Measurements from ENCODE around the gene RECQL5. TPM values are rescaled to one million over a fixed set of nuclear protein-coding genes. Genes with fewer than 3 reads are reported as not detected.

Gene RECQL5
- total and polyA plus RNA-seq, 7 donors = 5.1 to 30.1 (median 11.1) TPM

DNA sequence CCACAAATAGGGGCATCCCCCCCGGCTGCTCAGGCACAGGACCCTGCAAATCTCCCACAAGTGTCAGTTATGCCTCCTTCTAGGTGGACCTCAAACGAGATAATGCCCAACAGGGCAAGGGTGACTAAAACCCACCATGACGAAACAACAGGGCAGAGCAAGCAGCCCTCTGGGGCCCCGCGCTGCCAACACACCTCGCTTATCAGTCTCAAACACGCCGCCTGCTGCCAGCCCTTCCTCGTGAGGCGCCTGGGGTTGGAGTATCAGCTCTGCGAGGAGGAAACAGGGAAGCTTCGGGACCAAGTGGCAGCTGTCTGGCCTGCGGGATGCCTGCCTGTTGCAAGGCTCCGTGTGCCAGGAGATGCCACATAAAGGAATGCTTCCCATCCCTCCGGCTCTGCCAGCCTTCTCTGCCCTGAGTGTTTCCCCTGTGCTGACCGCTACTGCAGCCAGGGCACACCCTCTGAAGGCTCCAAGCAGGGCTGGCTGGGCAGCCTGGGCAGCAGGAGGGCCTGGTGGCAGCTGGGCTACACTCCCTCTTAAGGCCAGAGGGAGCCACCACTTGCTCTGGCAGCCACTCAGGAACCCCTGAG lies 31.2 kb downstream of the RECQL5 start:
- H3K27me3 ChIP-seq = no peaks in the 10 kb centered on the region
- no peak for DNase-seq
- H3K27ac ChIP-seq = peak overlapping the region in 3 of 4 donors; percentile 14 to 83 (median 82)
- peak overlapping the region in 3 of 4 donors; percentile 3 to 35 (median 5) for H3K4me3 ChIP-seq
- no peak for TF ChIP-seq EP300 (IDR thresholded peaks at IDR 0.05)
- TF ChIP-seq, protein P1, sequence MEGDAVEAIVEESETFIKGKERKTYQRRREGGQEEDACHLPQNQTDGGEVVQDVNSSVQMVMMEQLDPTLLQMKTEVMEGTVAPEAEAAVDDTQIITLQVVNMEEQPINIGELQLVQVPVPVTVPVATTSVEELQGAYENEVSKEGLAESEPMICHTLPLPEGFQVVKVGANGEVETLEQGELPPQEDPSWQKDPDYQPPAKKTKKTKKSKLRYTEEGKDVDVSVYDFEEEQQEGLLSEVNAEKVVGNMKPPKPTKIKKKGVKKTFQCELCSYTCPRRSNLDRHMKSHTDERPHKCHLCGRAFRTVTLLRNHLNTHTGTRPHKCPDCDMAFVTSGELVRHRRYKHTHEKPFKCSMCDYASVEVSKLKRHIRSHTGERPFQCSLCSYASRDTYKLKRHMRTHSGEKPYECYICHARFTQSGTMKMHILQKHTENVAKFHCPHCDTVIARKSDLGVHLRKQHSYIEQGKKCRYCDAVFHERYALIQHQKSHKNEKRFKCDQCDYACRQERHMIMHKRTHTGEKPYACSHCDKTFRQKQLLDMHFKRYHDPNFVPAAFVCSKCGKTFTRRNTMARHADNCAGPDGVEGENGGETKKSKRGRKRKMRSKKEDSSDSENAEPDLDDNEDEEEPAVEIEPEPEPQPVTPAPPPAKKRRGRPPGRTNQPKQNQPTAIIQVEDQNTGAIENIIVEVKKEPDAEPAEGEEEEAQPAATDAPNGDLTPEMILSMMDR (IDR thresholded peaks at IDR 0.05) = no peak
- TF ChIP-seq POLR2A (IDR thresholded peaks at IDR 0.05) = no peak
- TF ChIP-seq POLR2AphosphoS5 (IDR thresholded peaks at IDR 0.05) = no peak
- WGBS, 2 donors = 22 to 65% methylated on average over 16 of the region's 16 CpGs
- intact Hi-C loops (cut with DNase I) = no loop called here
- H3K9me3 ChIP-seq = no peaks in the 10 kb centered on the region
- peaks cover 0 to 6% (median 0%) of the 10 kb centered on the region in 4 donors for H3K36me3 ChIP-seq
- peaks cover 0 to 32% (median 23%) of the 10 kb centered on the region in 4 donors for H3K4me1 ChIP-seq

DNA sequence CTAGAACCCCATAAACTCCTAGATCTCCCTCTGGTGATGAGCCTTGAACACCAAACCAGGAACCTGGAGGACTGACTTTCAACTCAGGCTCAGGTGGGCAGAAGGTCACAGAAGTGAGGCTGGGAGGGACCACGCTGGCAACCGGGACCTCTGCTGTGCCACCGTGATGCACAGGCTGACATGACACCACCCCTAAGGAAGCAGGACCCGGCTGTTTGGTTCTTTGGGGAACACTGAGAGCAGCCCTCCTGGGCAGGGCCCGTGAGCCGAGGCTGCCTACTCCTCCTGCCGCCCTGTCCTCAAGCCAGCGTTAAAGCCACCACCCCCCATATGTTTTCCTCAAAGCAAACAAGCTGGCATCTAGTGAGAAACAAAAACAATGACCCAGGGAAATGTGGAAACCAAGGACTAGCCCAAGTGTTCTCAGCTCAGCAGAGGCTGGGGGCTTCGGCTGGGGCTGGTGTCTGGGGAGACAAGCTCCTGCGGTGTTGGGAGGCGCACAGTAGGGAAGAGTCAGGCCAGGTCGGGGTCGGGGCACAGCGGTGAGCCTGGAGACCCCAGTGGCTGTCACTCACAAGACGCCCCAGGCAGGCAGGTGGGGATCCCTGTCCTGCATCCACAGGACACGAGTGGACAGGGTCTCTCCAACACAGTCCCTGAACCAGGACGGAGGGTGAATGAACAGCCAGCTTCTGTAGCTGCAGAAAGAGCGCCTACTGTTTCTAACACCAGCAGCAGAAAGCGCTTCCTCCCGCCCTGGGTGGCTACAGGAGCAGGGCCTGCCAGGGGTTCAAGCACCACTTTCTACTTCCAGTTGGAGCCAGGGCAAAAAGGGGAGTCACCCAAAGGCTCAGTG lies 32.0 kb downstream of the RECQL5 start:
- peaks cover 0 to 11% (median 0%) of the 10 kb centered on the region in 4 donors for H3K36me3 ChIP-seq
- peak overlapping the region; percentile 4 to 35 (median 32) for H3K4me3 ChIP-seq
- intact Hi-C loops (cut with DNase I) = no loop called here
- peaks cover 0 to 32% (median 23%) of the 10 kb centered on the region in 4 donors for H3K4me1 ChIP-seq
- no peak for TF ChIP-seq EP300 (IDR thresholded peaks at IDR 0.05)
- TF ChIP-seq, protein P1 (IDR thresholded peaks at IDR 0.05) = no peak
- no peak for TF ChIP-seq POLR2AphosphoS5 (IDR thresholded peaks at IDR 0.05)
- no peak for TF ChIP-seq POLR2A (IDR thresholded peaks at IDR 0.05)
- no peak for DNase-seq
- H3K27me3 ChIP-seq = no peaks in the 10 kb centered on the region
- WGBS, 2 donors = 83 to 90% methylated on average over 20 of the region's 20 CpGs
- H3K9me3 ChIP-seq = no peaks in the 10 kb centered on the region
- H3K27ac ChIP-seq = peak overlapping the region; percentile 76 to 85 (median 82)

DNA sequence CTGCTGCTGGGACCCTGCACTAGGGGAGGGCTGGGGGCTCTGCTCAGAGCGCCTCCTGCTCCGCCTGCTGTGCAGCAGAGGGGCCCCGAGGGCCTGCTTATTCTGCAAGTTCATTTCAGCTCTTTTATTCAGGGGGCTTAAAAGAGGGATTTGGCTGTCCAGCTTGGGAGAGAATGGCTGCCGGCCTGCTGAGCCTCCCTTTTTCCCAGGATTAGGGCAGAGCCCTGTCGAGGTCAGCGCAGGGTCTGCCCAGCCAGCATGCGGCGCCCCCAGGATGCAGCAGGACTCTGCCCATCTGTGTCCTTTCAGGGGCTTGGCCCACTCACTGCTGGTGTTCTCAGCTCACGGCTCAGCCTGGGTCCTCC lies 32.6 kb downstream of the RECQL5 start:
- no peak for TF ChIP-seq POLR2A (IDR thresholded peaks at IDR 0.05)
- TF ChIP-seq, protein P1 (IDR thresholded peaks at IDR 0.05) = no peak
- TF ChIP-seq EP300 (IDR thresholded peaks at IDR 0.05) = no peak
- TF ChIP-seq POLR2AphosphoS5 (IDR thresholded peaks at IDR 0.05) = no peak
- Histone ChIP-seq H3K27me3 (no peaks in the 10 kb centered on the region), H3K9me3 (no peaks in the 10 kb centered on the region), H3K4me3 (peak overlapping the region; percentile 4 to 35 (median 32)), H3K27ac (peak overlapping the region; percentile 76 to 85 (median 82)), H3K4me1 (peaks cover 0 to 32% (median 23%) of the 10 kb centered on the region in 4 donors), H3K36me3 (peaks cover 0 to 12% (median 0%) of the 10 kb centered on the region in 4 donors)
- no peak for DNase-seq
- intact Hi-C loops (cut with DNase I) = no loop called here
- 87 to 88% methylated on average over 9 of the region's 9 CpGs for WGBS, 2 donors

DNA sequence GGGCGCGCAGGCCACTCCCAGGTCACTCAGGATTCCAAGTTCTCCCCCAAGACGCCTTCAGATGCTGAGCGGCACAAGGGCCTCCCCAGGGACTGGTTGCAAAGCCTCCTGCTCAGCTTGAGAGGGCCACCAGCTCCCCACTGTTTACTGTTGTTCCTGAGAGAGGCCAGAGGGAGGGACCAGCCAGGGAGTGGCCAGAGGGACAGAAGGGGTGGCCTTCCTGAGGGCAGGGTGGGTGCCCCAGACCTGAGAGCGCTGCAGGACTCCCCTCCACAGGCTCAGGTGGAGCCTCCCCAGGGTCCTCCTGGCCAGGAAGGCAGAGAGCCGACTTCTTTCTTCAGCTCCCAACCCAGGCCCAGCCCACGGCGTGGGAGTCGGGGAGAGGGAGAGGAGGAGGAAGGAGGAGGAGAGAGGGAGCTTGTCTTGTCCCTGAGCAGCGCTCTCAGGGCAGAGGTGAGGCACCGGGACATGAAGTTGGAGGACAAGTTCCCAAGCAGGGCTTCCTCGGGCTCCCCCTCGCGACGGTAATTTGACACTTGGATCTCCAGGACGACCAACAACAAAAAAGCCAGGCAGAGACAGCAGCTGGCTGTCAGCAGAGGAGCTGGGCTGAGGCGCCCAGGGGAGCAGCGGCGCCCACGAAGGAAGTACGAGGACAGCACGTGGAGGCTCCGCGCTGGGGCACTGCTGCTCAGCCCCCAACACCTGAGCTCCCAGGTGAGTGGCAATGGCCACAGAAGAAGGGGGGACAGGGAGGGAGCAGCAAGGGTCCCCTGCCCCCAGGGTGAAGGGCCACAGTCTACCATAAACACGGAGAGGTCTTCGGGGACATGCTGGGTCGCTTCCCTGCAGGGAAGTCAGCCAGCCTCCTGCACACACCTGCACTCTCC lies 33.2 kb downstream of the RECQL5 start:
- peak overlapping the region; percentile 76 to 85 (median 82) for H3K27ac ChIP-seq
- peak overlapping the region; percentile 4 to 35 (median 32) for H3K4me3 ChIP-seq
- H3K9me3 ChIP-seq = no peaks in the 10 kb centered on the region
- intact Hi-C loops (cut with DNase I) = loop anchor here (1.0 kb wide), 1 partner anchor 116 kb away; no protein-coding TSS in a partner anchor
- peaks cover 0 to 32% (median 23%) of the 10 kb centered on the region in 4 donors for H3K4me1 ChIP-seq
- TF ChIP-seq, protein P1 (IDR thresholded peaks at IDR 0.05) = peak; percentile 9 to 59 (median 22)
- peak; percentile 17 to 70 (median 64) for TF ChIP-seq POLR2AphosphoS5 (IDR thresholded peaks at IDR 0.05)
- no peak for TF ChIP-seq POLR2A (IDR thresholded peaks at IDR 0.05)
- TF ChIP-seq EP300 (IDR thresholded peaks at IDR 0.05) = peak in 1 of 4 donors; percentile 4
- peak; percentile 95 for DNase-seq
- peaks cover 0 to 11% (median 0%) of the 10 kb centered on the region in 4 donors for H3K36me3 ChIP-seq
- WGBS, 2 donors = 12 to 19% methylated on average over 27 of the region's 27 CpGs
- H3K27me3 ChIP-seq = no peaks in the 10 kb centered on the region

All from sigmoid colon (tissue), 7 donors.